22Rv1 (cell line): ENCODE measurements around the gene PLEK.

ENCODE experiments used
- ZFX ChIP-seq: fragments of 450-650 bp; IDR thresholded peaks from 2 replicates; pipeline ENCODE4 v1.6.1; 2017; ENCODE audit warnings: antibody characterized with exemption, borderline replicate concordance
- TF ChIP-seq, protein P1 (sequence below): fragments of 450-650 bp; IDR thresholded peaks from 2 replicates; pipeline ENCODE4 v1.5.1; 2017; ENCODE audit warnings: mild to moderate bottlenecking

DNA sequence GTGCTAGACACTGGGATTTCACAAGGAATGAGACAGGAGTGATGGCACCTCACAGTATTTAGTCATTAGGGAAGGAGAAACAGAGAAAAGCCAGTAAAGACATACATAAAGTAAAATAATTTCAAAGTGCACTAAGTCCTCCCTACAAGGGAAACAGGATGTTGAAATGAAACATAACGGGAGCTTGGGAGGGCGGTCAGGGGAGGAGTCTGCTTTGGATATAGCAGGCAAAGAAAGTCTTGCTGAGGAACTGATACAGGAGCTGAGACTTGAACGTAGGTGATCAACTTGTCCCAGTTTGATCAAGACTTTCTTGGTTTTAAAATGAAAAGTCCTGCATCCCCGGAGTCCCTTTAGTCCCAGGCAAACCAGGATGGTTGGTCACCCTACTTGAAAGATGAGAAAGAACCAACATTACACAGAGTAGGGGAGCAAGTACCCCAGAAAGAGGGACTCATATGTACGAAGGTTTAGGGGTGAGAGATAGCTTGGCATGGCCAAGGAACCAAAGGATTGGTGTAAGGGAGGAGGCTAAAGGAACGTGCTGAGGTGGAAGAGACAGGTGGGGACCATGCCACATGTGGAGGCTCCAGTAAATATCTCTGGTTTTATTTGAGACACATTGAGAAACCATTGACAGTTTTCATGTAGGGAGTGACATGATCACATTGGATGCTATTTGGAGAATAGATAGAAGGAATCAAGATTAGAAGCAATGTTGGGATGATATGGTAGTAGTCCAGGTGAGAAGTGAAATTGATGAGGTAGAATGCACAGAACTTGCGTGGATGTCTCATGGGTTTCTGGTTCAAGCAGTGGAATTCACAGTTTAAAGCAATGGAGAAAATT, 73.6 kb downstream of the PLEK start:
- TF ChIP-seq, protein P1, sequence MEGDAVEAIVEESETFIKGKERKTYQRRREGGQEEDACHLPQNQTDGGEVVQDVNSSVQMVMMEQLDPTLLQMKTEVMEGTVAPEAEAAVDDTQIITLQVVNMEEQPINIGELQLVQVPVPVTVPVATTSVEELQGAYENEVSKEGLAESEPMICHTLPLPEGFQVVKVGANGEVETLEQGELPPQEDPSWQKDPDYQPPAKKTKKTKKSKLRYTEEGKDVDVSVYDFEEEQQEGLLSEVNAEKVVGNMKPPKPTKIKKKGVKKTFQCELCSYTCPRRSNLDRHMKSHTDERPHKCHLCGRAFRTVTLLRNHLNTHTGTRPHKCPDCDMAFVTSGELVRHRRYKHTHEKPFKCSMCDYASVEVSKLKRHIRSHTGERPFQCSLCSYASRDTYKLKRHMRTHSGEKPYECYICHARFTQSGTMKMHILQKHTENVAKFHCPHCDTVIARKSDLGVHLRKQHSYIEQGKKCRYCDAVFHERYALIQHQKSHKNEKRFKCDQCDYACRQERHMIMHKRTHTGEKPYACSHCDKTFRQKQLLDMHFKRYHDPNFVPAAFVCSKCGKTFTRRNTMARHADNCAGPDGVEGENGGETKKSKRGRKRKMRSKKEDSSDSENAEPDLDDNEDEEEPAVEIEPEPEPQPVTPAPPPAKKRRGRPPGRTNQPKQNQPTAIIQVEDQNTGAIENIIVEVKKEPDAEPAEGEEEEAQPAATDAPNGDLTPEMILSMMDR: no peak
- no peak for TF ChIP-seq ZFX
